K562 (cell line): ENCODE results near the gene NBR1. TPM values are rescaled to one million over a fixed set of nuclear protein-coding genes. Genes with fewer than 3 reads are reported as not detected.

Source experiments
- ATAC-seq: fragments of 200-7000 bp; cut with Tn5 transposase; 3 replicates; pipeline ENCODE4 v1.9.1; 2020; ENCODE audit warnings: moderate library complexity
- BruUV-seq: library from RNA; stranded (reverse); fragments of 400-500 nt; replicated peaks from 2 replicates; lab custom pipeline; 2021; lab: Mats Ljungman, UMichigan
- CTCF ChIA-PET: fragments of 300-600 bp; formaldehyde crosslinking; extraction: SDS; loops from one replicate; lab custom pipeline; 2021; ENCODE audit warnings: low intra/inter-chr PET ratio; lab: Yijun Ruan, JAX
- POLR2A ChIA-PET: fragments of 300-600, 350-650 bp; sonication (Branson Sonifier 250); formaldehyde crosslinking; extraction: SDS; loops from one replicate; lab custom pipeline; 2021; ENCODE audit warnings: antibody characterized with exemption, inconsistent platforms; lab: Yijun Ruan, JAX
- DNase-seq, 4 experiments: peaks; one replicate each; pipeline versions ENCODE4 v3.0.0 to v3.0.0-alpha.2; 2011 to 2018; ENCODE audit warnings: low spot score in 3 of 4, mixed read lengths in 3 of 4; ENCODE audit errors: extremely low read depth in 1 of 4
- FAIRE-seq: peaks from 2 replicates; lab custom pipeline; 2011; peaks lifted over from hg19 to GRCh38; lab: Jason Lieb, UNC
- H2AFZ ChIP-seq: 2 replicates; pipeline ENCODE4 v1.6.0; 2011; ENCODE audit warnings: low read depth, low read length, control low read depth, inconsistent platforms
- H3K27ac ChIP-seq: fragments of 200-600 bp; 3 replicates; pipeline ENCODE4 v1.8.0; 2011; ENCODE audit warnings: low read depth, mild to moderate bottlenecking, control low read depth, inconsistent platforms, low read length, moderate library complexity, mixed read lengths; ENCODE audit errors: extremely low read depth
- H3K27me3 ChIP-seq, 2 experiments: fragments of 300-600 bp in 1 of 2; 2 replicates in 1 of 2; 3 replicates in 1 of 2; pipeline versions ENCODE4 v1.6.0 to v1.8.0; 2011; ENCODE audit warnings: inconsistent platforms in 2 of 2, low read length in 2 of 2, mild to moderate bottlenecking in 1 of 2, mixed read lengths in 1 of 2, moderate library complexity in 1 of 2; ENCODE audit not compliant: control insufficient read depth in 2 of 2, insufficient read depth in 2 of 2
- H3K36me3 ChIP-seq: fragments of 300-600 bp; 3 replicates; pipeline ENCODE4 v1.8.0; 2011; ENCODE audit warnings: mild to moderate bottlenecking, low read length, inconsistent platforms; ENCODE audit not compliant: control insufficient read depth, insufficient read depth
- H3K4me1 ChIP-seq, 2 experiments: fragments of 200-600 bp in 1 of 2; replicated peaks in 1 of 2; 2 replicates in 1 of 2; 3 replicates in 1 of 2; pipeline versions ENCODE4 v1.5.1 to v1.8.0; 2011; ENCODE audit warnings: inconsistent platforms in 2 of 2, low read length in 2 of 2, mild to moderate bottlenecking in 1 of 2, mixed read lengths in 1 of 2, moderate library complexity in 1 of 2; ENCODE audit not compliant: control insufficient read depth in 2 of 2, insufficient read depth in 2 of 2
- H3K4me2 ChIP-seq: 2 replicates; pipeline ENCODE4 v1.6.1; 2011; ENCODE audit warnings: low read length, control low read depth, inconsistent platforms, mixed read lengths; ENCODE audit not compliant: insufficient read depth
- H3K4me3 ChIP-seq: fragments of 200-600 bp; sonication (generic), shearing (Covaris generic); 2 replicates; pipeline ENCODE4 v1.5.1; 2016; ENCODE audit warnings: control low read depth, inconsistent platforms
- H3K79me2 ChIP-seq: fragments of 200-600 bp; 3 replicates; pipeline ENCODE4 v1.8.0; 2011; ENCODE audit warnings: low read length, inconsistent platforms; ENCODE audit not compliant: control insufficient read depth, insufficient read depth
- H3K9ac ChIP-seq, 2 experiments: 2 replicates each; pipeline versions ENCODE4 v1.6.0 to v1.6.1; 2011; ENCODE audit warnings: low read depth in 2 of 2, low read length in 2 of 2, control low read depth in 1 of 2, inconsistent platforms in 1 of 2, mild to moderate bottlenecking in 1 of 2, mixed read lengths in 1 of 2; ENCODE audit not compliant: insufficient read depth in 1 of 2
- H3K9me1 ChIP-seq: one replicate; pipeline ENCODE4 v1.6.0; 2011; ENCODE audit warnings: inconsistent platforms, mild to moderate bottlenecking, low read length, moderate library complexity; ENCODE audit not compliant: control insufficient read depth, insufficient read depth
- H3K9me3 ChIP-seq: replicated peaks from 2 replicates; pipeline ENCODE4 v1.5.1; 2011; ENCODE audit warnings: low read depth, low read length, inconsistent platforms; ENCODE audit not compliant: control insufficient read depth, insufficient read depth
- H4K20me1 ChIP-seq: replicated peaks from 2 replicates; pipeline ENCODE4 v1.6.1; 2011; ENCODE audit warnings: low read length, inconsistent platforms, mixed read lengths; ENCODE audit not compliant: control insufficient read depth, insufficient read depth
- GMEB1 ChIP-seq: fragments of 250-450 bp; sonication (Bioruptor Pico); IDR thresholded peaks from 2 replicates; pipeline ENCODE4 v1.4.0; 2020; ENCODE audit warnings: mild to moderate bottlenecking
- HDAC8 ChIP-seq: fragments of 450-650 bp; IDR thresholded peaks from 2 replicates; pipeline ENCODE4 v1.6.1; 2016; ENCODE audit warnings: mild to moderate bottlenecking, missing genetic modification characterization, moderate library complexity, missing compliant biosample characterization
- HNRNPH1 ChIP-seq: fragments of 200-400 bp; formaldehyde crosslinking; optimal IDR thresholded peaks from 2 replicates; pipeline ENCODE3; 2017; ENCODE audit warnings: low read depth, mild to moderate bottlenecking, low read length, moderate library complexity
- JUN ChIP-seq, 2 experiments: sonication (generic) in 1 of 2; formaldehyde crosslinking in 1 of 2; IDR thresholded peaks; 2 replicates each; pipeline versions ENCODE4 v1.6.1 to v1.8.0; 2012 to 2022; ENCODE audit warnings: borderline replicate concordance in 2 of 2, mild to moderate bottlenecking in 2 of 2, improper control_type of control experiment in 1 of 2, low read depth in 1 of 2, low read length in 1 of 2, missing genetic modification reagents in 1 of 2
- KLF1 ChIP-seq: fragments of 450-650 bp; IDR thresholded peaks from 2 replicates; pipeline ENCODE4 v1.6.1; 2016; ENCODE audit warnings: missing genetic modification characterization, missing compliant biosample characterization
- KLF13 ChIP-seq: fragments of 450-650 bp; IDR thresholded peaks from 2 replicates; pipeline ENCODE4 v1.6.1; 2016; ENCODE audit warnings: missing genetic modification characterization, low read depth, mild to moderate bottlenecking, missing compliant biosample characterization, moderate library complexity, borderline replicate concordance
- LARP7 ChIP-seq: fragments of 450-650 bp; IDR thresholded peaks from 2 replicates; pipeline ENCODE4 v1.6.1; 2016
- RBM14 ChIP-seq: fragments of 200-400 bp; formaldehyde crosslinking; IDR thresholded peaks from 2 replicates; pipeline ENCODE4 v1.6.1; 2018; ENCODE audit warnings: low read depth, mild to moderate bottlenecking, low read length, moderate library complexity, borderline replicate concordance; ENCODE audit not compliant: insufficient read depth
- RFX7 ChIP-seq: fragments of 250-450 bp; sonication (Bioruptor Pico); IDR thresholded peaks from 2 replicates; pipeline ENCODE4 v1.5.1; 2021; ENCODE audit warnings: mild to moderate bottlenecking
- SAP30 ChIP-seq: fragments of 200-600 bp; sonication (generic); IDR thresholded peaks from 2 replicates; pipeline ENCODE4 v1.6.1; 2012; ENCODE audit warnings: borderline replicate concordance, low read depth, mild to moderate bottlenecking, moderate library complexity, low read length, control low read depth, inconsistent platforms; ENCODE audit not compliant: insufficient read depth, poor library complexity, severe bottlenecking
- TCF7 ChIP-seq: sonication (generic); IDR thresholded peaks from 2 replicates; pipeline ENCODE4 v1.6.1; 2016; ENCODE audit warnings: antibody characterized with exemption, borderline replicate concordance
- ZNF175 ChIP-seq: fragments of 200-800 bp; sonication (Bioruptor generic); IDR thresholded peaks from 2 replicates; pipeline ENCODE4 v1.6.1; 2016; ENCODE audit warnings: low read depth, mild to moderate bottlenecking, missing genetic modification characterization, missing compliant biosample characterization
- WGBS: fragments of 100-300 bp; shearing (Covaris generic); methylation state at CpG from one replicate; pipeline ENCODE4 v1.1.6; 2016; ENCODE audit warnings: low coverage, mixed read lengths; ENCODE audit not compliant: insufficient coverage; ENCODE audit errors: missing lambda C conversion rate; 5-methylcytosine and 5-hydroxymethylcytosine counted together
- in situ Hi-C: fragments of 300-500 bp; cut with MboI; formaldehyde crosslinking; loops from 4 replicates; pipeline ENCODE4 v1.15.0; 2018; ENCODE audit warnings: inconsistent platforms, mixed read lengths
- intact Hi-C: fragments of 100-400 bp; cut with micrococcal nuclease; formaldehyde crosslinking; loops from 2 replicates; pipeline ENCODE4 v1.14.2; 2022
- polyA plus RNA-seq, 8 experiments: library from polyadenylated mRNA; depleted of rRNA in 4 of 8; stranded (reverse) in 5 of 8; unstranded in 3 of 8; fragments of >200 nt; fragmentation: Nextera tagmentation in 2 of 8; fragmentation: Illumina TruSeq in 1 of 8; extraction: Ambion mirVana in 2 of 8; extraction: Trizol in 1 of 8; gene quantifications; 2 replicates each; pipeline versions ENCODE4 v1.2.1 to v1.2.3, GENCODE V29; 2011 to 2014; ENCODE audit warnings: inconsistent platforms in 1 of 8, missing spikeins in 1 of 8
- total RNA-seq, 7 experiments: library from RNA; depleted of rRNA in 6 of 7; stranded (reverse); fragments of >200 nt in 6 of 7; fragmentation: Illumina TruSeq in 2 of 7; extraction: Trizol in 2 of 7; gene quantifications; 2 replicates each; pipeline versions ENCODE4 v1.2.1 to v1.2.3, GENCODE V29; 2011 to 2021; ENCODE audit warnings: low replicate concordance in 1 of 7
- TF ChIP-seq, protein P1 (sequence below): sonication (generic); formaldehyde crosslinking; IDR thresholded peaks from 2 replicates; pipeline ENCODE4 v1.8.1; 2023; ENCODE audit warnings: mild to moderate bottlenecking, missing genetic modification reagents
- TF ChIP-seq, protein P2 (sequence below): fragments of 250-450 bp; sonication (Bioruptor Pico); IDR thresholded peaks from 2 replicates; pipeline ENCODE4 v1.5.0; 2021; ENCODE audit warnings: mild to moderate bottlenecking, borderline replicate concordance

The NBR1 gene
- total and polyA plus RNA-seq, 9 of the 15 experiments (the other 6 are each of a cell fraction or from before 2014, with no cell fraction given): 4.2 to 70.1 (median 39.9) TPM

DNA sequence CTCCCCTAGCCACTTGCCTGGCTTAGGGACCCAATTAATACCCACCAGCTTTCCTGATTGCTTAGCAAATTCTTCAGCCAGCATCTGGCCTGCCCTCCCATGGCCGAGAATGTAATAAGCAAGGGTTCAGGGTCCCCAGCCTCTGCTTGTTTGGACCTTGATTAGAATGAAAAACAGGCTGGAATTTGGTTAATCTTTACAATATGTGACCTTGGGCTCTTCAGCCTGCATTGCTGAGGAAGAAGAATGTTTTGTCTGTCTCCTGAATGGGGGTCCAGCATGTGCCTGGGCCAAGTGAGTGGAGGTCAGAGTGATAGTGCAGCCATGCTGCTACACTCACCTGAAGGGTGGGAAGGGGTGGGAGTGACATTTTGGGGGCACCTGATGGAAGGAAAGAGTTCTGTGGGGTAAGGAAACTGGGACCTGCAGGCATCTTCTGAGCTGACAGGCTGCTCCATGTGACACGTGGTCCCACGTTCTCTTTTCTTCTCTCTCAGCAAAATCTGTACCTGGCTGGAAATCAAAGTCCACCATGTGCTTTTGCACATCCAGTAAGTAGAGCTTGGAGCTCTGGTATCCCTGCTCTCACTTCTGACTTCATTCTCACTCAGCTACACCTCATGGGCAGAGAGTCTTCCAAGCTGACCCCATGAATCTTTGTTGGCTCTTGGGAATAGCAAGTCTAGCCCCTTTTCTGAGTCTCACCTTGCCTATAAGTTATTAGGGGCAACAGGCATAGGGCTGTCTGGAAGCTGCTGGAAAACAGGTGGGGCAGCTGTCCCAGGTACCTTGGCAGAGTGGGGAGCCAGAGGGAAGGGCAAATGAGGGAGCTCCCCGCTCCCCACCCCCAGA is 46.0 kb downstream of the NBR1 start:
- intact Hi-C loops: no loop called here
- WGBS: 53% methylated on average over 3 of the region's 4 CpGs
- no peak for TF ChIP-seq GMEB1 (CRISPR knock-in tag)
- no peak for TF ChIP-seq TCF7
- TF ChIP-seq RFX7 (CRISPR knock-in tag): no peak
- no peak for TF ChIP-seq RBM14
- no peak for TF ChIP-seq KLF13 (tag)
- TF ChIP-seq KLF1 (tag): no peak
- TF ChIP-seq HDAC8 (tag): no peak
- TF ChIP-seq, protein P1, sequence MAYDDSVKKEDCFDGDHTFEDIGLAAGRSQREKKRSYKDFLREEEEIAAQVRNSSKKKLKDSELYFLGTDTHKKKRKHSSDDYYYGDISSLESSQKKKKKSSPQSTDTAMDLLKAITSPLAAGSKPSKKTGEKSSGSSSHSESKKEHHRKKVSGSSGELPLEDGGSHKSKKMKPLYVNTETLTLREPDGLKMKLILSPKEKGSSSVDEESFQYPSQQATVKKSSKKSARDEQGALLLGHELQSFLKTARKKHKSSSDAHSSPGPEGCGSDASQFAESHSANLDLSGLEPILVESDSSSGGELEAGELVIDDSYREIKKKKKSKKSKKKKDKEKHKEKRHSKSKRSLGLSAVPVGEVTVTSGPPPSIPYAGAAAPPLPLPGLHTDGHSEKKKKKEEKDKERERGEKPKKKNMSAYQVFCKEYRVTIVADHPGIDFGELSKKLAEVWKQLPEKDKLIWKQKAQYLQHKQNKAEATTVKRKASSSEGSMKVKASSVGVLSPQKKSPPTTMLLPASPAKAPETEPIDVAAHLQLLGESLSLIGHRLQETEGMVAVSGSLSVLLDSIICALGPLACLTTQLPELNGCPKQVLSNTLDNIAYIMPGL (CRISPR knock-in tag): no peak
- no peak for TF ChIP-seq SAP30
- TF ChIP-seq ZNF175 (CRISPR knock-in tag): no peak
- TF ChIP-seq LARP7: no peak
- TF ChIP-seq, protein P2, sequence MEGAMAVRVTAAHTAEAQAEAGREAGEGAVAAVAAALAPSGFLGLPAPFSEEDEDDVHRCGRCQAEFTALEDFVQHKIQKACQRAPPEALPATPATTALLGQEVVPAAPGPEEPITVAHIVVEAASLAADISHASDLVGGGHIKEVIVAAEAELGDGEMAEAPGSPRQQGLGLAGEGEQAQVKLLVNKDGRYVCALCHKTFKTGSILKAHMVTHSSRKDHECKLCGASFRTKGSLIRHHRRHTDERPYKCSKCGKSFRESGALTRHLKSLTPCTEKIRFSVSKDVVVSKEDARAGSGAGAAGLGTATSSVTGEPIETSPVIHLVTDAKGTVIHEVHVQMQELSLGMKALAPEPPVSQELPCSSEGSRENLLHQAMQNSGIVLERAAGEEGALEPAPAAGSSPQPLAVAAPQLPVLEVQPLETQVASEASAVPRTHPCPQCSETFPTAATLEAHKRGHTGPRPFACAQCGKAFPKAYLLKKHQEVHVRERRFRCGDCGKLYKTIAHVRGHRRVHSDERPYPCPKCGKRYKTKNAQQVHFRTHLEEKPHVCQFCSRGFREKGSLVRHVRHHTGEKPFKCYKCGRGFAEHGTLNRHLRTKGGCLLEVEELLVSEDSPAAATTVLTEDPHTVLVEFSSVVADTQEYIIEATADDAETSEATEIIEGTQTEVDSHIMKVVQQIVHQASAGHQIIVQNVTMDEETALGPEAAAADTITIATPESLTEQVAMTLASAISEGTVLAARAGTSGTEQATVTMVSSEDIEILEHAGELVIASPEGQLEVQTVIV (CRISPR knock-in tag): no peak
- no peak for TF ChIP-seq HNRNPH1
- no peak for TF ChIP-seq JUN (IDR thresholded peaks at IDR 0.05; ENCODE audit: borderline replicate concordance, low read depth, low read length)
- TF ChIP-seq JUN (CRISPR knock-in tag; IDR thresholded peaks at IDR 0.05; ENCODE audit: borderline replicate concordance): no peak

More for the DNA sequence above, 46.0 kb downstream of the NBR1 start:
- DNase-seq (no peak), FAIRE-seq (no peak), ATAC-seq (no peak)
- H3K4me2 ChIP-seq: no peak overlapping the region
- CTCF ChIA-PET: no interaction called here
- no peaks in the 10 kb centered on the region for H3K79me2 ChIP-seq
- H3K27ac ChIP-seq: no peak overlapping the region
- no TSS peak for BruUV-seq
- no peak overlapping the region for H3K4me3 ChIP-seq
- H4K20me1 ChIP-seq: no peaks in the 10 kb centered on the region
- H3K9ac ChIP-seq: no peak overlapping the region
- no peak overlapping the region for H2AFZ ChIP-seq
- no peaks in the 10 kb centered on the region for H3K27me3 ChIP-seq
- H3K4me1 ChIP-seq: peaks cover 3 to 7% of the 10 kb centered on the region in 2 experiments; a peak in 2 of 5 replicates
- no peaks in the 10 kb centered on the region for H3K9me1 ChIP-seq
- in situ Hi-C loops: no loop called here
- H3K36me3 ChIP-seq: no peaks in the 10 kb centered on the region; the same call in 2 of the 3 replicates
- no peaks in the 10 kb centered on the region for H3K9me3 ChIP-seq
- POLR2A ChIA-PET: interaction anchor here (0.5 to 7.6 kb wide), 6 partner anchors 10 to 352 kb away, joined by 3 to 89 read pairs (median 4); partner anchors contain the start of gene BRCA1
